DMS 273 (cell line): ENCODE results near the gene GLIPR1L2.
"Not testable (repeated sequence)": the region's sequence is repeated elsewhere in the genome, so short reads cannot be mapped to it uniquely, and the experiment has no call there.

Source experiments
- DNase-seq: peaks from one replicate; lab custom pipeline; 2025; ENCODE audit not compliant: unreplicated experiment; lab: John Stamatoyannopoulos, UW

Gene GLIPR1L2

GRCh38 chr12:75432924-75433323 lies 42.0 kb downstream of the GLIPR1L2 start:
- no peak for DNase-seq

GRCh38 chr12:75437564-75437963 lies 46.7 kb downstream of the GLIPR1L2 start:
- no peak for DNase-seq

- DNase-seq, result no peak
Observed at GRCh38 chr12:75438059-75438754, 47.3 kb downstream of the GLIPR1L2 start.

GRCh38 chr12:75439048-75439447 lies 48.2 kb downstream of the GLIPR1L2 start:
- no peak for DNase-seq

GRCh38 chr12:75439930-75440329 lies 49.0 kb downstream of the GLIPR1L2 start:
- DNase-seq, result no peak

- not testable (repeated sequence) for DNase-seq
Observed at GRCh38 chr12:75441687-75442449, 51.0 kb downstream of the GLIPR1L2 start.

GRCh38 chr12:75442454-75442853 lies 51.6 kb downstream of the GLIPR1L2 start:
- not testable (repeated sequence) for DNase-seq

GRCh38 chr12:75443709-75444108 lies 52.8 kb downstream of the GLIPR1L2 start:
- no peak for DNase-seq

- DNase-seq, result no peak
Observed at GRCh38 chr12:75444429-75445136, 53.7 kb downstream of the GLIPR1L2 start.

GRCh38 chr12:75445137-75445507 lies 54.2 kb downstream of the GLIPR1L2 start:
- not testable (repeated sequence) for DNase-seq

GRCh38 chr12:75446857-75447256 lies 56.0 kb downstream of the GLIPR1L2 start:
- no peak for DNase-seq

- no peak for DNase-seq
Observed at GRCh38 chr12:75447691-75448393, 57.0 kb downstream of the GLIPR1L2 start.

GRCh38 chr12:75452675-75453330 lies 61.9 kb downstream of the GLIPR1L2 start:
- DNase-seq, result no peak

- DNase-seq, result no peak
Observed at GRCh38 chr12:75455839-75456238, 65.0 kb downstream of the GLIPR1L2 start.

- DNase-seq, result no peak
Observed at GRCh38 chr12:75457191-75457590, 66.3 kb downstream of the GLIPR1L2 start.

GRCh38 chr12:75457866-75458265 lies 67.0 kb downstream of the GLIPR1L2 start:
- not testable (repeated sequence) for DNase-seq

- DNase-seq, result no peak
Observed at GRCh38 chr12:75459755-75460154, 68.9 kb downstream of the GLIPR1L2 start.

- DNase-seq, result no peak
Observed at GRCh38 chr12:75460204-75460603, 69.3 kb downstream of the GLIPR1L2 start.

GRCh38 chr12:75471902-75472890 lies 81.3 kb downstream of the GLIPR1L2 start:
- DNase-seq, result no peak

- DNase-seq, result no peak
Observed at GRCh38 chr12:75474116-75474515, 83.2 kb downstream of the GLIPR1L2 start.
